Spleen (tissue), 11 donors: ENCODE data around the gene PACSIN3. TPM values are rescaled to one million over a fixed set of nuclear protein-coding genes. Genes with fewer than 3 reads are reported as not detected.

ENCODE experiments used
- DNase-seq: peaks from one replicate; pipeline ENCODE4 v3.0.0-alpha.2; 2020
- H3K27ac ChIP-seq, 8 donors: fragments of 200-600 bp; sonication (generic) in 7 of 8; 1 replicate in 4 of 8; 2 replicates in 4 of 8; pipeline versions ENCODE4 v1.5.0 to v1.8.0; 2016 to 2021; ENCODE audit warnings: inconsistent platforms in 4 of 8, mild to moderate bottlenecking in 4 of 8, moderate library complexity in 1 of 8
- H3K27me3 ChIP-seq, 7 donors: fragments of 200-600 bp; sonication (generic) in 6 of 7; replicated peaks in 1 of 7; 1 replicate in 4 of 7; 2 replicates in 3 of 7; pipeline versions ENCODE4 v1.5.0 to v1.8.0; 2016 to 2021; ENCODE audit warnings: inconsistent platforms in 3 of 7, mild to moderate bottlenecking in 1 of 7
- H3K36me3 ChIP-seq, 6 donors: fragments of 200-600 bp; sonication (generic) in 5 of 6; 1 replicate in 4 of 6; 2 replicates in 2 of 6; pipeline versions ENCODE4 v1.5.0 to v1.8.0; 2016 to 2021; ENCODE audit warnings: inconsistent platforms in 2 of 6
- H3K4me1 ChIP-seq, 6 donors: fragments of 200-600 bp; sonication (generic) in 5 of 6; 1 replicate in 3 of 6; 2 replicates in 3 of 6; pipeline versions ENCODE4 v1.5.0 to v1.8.0; 2016 to 2021; ENCODE audit warnings: inconsistent platforms in 3 of 6
- H3K4me3 ChIP-seq, 8 donors: fragments of 200-600 bp; sonication (generic) in 7 of 8; 1 replicate in 4 of 8; 2 replicates in 4 of 8; pipeline versions ENCODE4 v1.5.0 to v1.8.0; 2016 to 2021; ENCODE audit warnings: inconsistent platforms in 4 of 8, mild to moderate bottlenecking in 4 of 8, moderate library complexity in 2 of 8
- H3K9me3 ChIP-seq, 8 donors: fragments of 200-600 bp; sonication (generic) in 7 of 8; 1 replicate in 4 of 8; 2 replicates in 4 of 8; pipeline versions ENCODE4 v1.5.0 to v1.8.0; 2016 to 2021; ENCODE audit warnings: inconsistent platforms in 4 of 8
- POLR2A ChIP-seq, 3 donors: fragments of 450-650 bp; IDR thresholded peaks; one replicate each; pipeline ENCODE4 v1.5.1; 2017; ENCODE audit warnings: antibody characterized with exemption in 3 of 3, mild to moderate bottlenecking in 1 of 3
- POLR2AphosphoS5 ChIP-seq, 3 donors: sonication (generic); formaldehyde crosslinking; IDR thresholded peaks; one replicate each; pipeline ENCODE4 v1.5.1; 2017; ENCODE audit warnings: antibody characterized with exemption in 3 of 3
- WGBS, 5 donors: extraction: QIAGEN DNeasy Blood & Tissue Kit in 3 of 5; methylation state at CpG; one replicate each; pipeline versions ENCODE4 v1.1.5 to v1.1.7; 2013 to 2018; 5-methylcytosine and 5-hydroxymethylcytosine counted together
- intact Hi-C: fragments of 100-400 bp; cut with DNase I; formaldehyde crosslinking; loops from one replicate; pipeline ENCODE4 v1.15.0; 2023; ENCODE audit warnings: low total_unique reads
- polyA plus RNA-seq, 3 donors: library from polyadenylated mRNA; stranded (reverse); fragments of 200-250 nt; gene quantifications; one replicate each; pipeline ENCODE4 v1.2.1, GENCODE V29; 2013
- total RNA-seq, 7 donors: library from RNA; depleted of rRNA in 3 of 7; stranded (reverse); fragments of >200 nt in 3 of 7; fragmentation: NEBNext Ultra II Directional in 4 of 7; extraction: Animal tissue kit (Norgen Biotek cat#: 25700) in 4 of 7; gene quantifications; one replicate each; pipeline versions ENCODE4 v1.1.0 to v1.2.1, GENCODE V29; 2016 to 2021
- TF ChIP-seq, protein P1 (sequence below), 11 experiments: fragments of 200-600 bp in 7 of 11; fragments of 450-650 bp in 4 of 11; sonication (generic) in 4 of 11; IDR thresholded peaks in 8 of 11; conservative IDR thresholded peaks in 3 of 11; 1 replicate in 7 of 11; 2 replicates in 4 of 11; pipeline versions ENCODE4 v1.4.0 to v1.8.0; 2016 to 2021; ENCODE audit warnings: antibody characterized with exemption in 11 of 11, inconsistent platforms in 4 of 11, mild to moderate bottlenecking in 1 of 11
- donor health status: healthy with polysubstance abuse.
- donor health status: DM: no; HTN: no; CAD: no; lungs with moderate emphysema.
- donor health status: DM: no; HTN: no; CAD: no.
- donor health status: Bipolar disorder and iron deficiency.
- donor health status: healthy.
- donor health status: DM: no; HTN: no; CAD: no.
- donor health status: DM: yes; HTN: yes; CAD: no.

Gene PACSIN3
- total and polyA plus RNA-seq, 10 donors = 1.2 to 13.0 (median 3.1) TPM

- Histone ChIP-seq H3K4me1 (peaks cover under 1 to 52% (median 26%) of the 10 kb centered on the region in 6 donors), H3K27ac (no peak overlapping the region), H3K4me3 (no peak overlapping the region), H3K36me3 (peaks cover 0 to 45% (median 8%) of the 10 kb centered on the region in 6 donors), H3K27me3 (no peaks in the 10 kb centered on the region), H3K9me3 (no peaks in the 10 kb centered on the region)
- no peak for DNase-seq
- TF ChIP-seq POLR2A (IDR thresholded peaks at IDR 0.05) (no peak), POLR2AphosphoS5 (IDR thresholded peaks at IDR 0.05) (no peak)
- WGBS, 5 donors = 65 to 81% (median 78%) methylated on average over 5 of the region's 5 CpGs
- intact Hi-C loops = no loop called here
These were observed 28.0 kb downstream of the PACSIN3 start for GRCh38 chr11:47158242-47158641.

GRCh38 chr11:47157805-47158204, 28.4 kb downstream of the PACSIN3 start:
- no peak overlapping the region for H3K4me3 ChIP-seq
- peaks cover 0 to 40% (median 7%) of the 10 kb centered on the region in 6 donors for H3K36me3 ChIP-seq
- no peak for DNase-seq
- no peak overlapping the region for H3K27ac ChIP-seq
- WGBS, 5 donors = 83 to 94% (median 89%) methylated on average over 7 to 8 of the region's 8 CpGs
- H3K4me1 ChIP-seq = peaks cover 5 to 55% (median 30%) of the 10 kb centered on the region in 6 donors
- TF ChIP-seq, protein P1, sequence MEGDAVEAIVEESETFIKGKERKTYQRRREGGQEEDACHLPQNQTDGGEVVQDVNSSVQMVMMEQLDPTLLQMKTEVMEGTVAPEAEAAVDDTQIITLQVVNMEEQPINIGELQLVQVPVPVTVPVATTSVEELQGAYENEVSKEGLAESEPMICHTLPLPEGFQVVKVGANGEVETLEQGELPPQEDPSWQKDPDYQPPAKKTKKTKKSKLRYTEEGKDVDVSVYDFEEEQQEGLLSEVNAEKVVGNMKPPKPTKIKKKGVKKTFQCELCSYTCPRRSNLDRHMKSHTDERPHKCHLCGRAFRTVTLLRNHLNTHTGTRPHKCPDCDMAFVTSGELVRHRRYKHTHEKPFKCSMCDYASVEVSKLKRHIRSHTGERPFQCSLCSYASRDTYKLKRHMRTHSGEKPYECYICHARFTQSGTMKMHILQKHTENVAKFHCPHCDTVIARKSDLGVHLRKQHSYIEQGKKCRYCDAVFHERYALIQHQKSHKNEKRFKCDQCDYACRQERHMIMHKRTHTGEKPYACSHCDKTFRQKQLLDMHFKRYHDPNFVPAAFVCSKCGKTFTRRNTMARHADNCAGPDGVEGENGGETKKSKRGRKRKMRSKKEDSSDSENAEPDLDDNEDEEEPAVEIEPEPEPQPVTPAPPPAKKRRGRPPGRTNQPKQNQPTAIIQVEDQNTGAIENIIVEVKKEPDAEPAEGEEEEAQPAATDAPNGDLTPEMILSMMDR (IDR thresholded peaks at IDR 0.05 in 8 of 11, conservative IDR thresholded peaks at IDR 0.05 in 3 of 11) = no peak
- TF ChIP-seq POLR2AphosphoS5 (IDR thresholded peaks at IDR 0.05) = no peak
- TF ChIP-seq POLR2A (IDR thresholded peaks at IDR 0.05) = no peak
- no peaks in the 10 kb centered on the region for H3K27me3 ChIP-seq
- intact Hi-C loops = no loop called here
- no peaks in the 10 kb centered on the region for H3K9me3 ChIP-seq

DNA sequence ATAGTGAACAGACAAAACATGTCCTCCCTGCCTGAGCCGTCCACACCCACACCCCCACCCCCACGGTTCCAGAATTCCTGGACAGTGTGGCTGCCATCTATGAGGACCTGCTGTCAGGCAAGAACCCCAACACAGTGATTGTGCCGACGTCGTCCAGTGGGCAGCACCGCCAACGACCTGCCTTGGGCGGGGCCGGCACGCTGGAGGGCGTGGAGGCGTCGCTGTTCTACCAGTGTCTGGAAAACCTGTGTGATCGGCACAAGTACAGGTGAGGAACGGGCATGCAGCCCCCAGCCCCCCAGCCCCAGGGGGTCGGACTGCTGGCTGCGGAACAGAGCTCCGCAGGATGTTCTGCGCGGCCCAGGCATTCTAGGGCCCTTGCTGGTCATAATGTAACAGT, 29.3 kb downstream of the PACSIN3 start:
- no peak overlapping the region for H3K27ac ChIP-seq
- H3K4me1 ChIP-seq = peaks cover 8 to 55% (median 32%) of the 10 kb centered on the region in 6 donors
- TF ChIP-seq, protein P1 (IDR thresholded peaks at IDR 0.05 in 8 of 11, conservative IDR thresholded peaks at IDR 0.05 in 3 of 11) = no peak
- peak in 2 of 3 donors; percentile 31 to 64 for TF ChIP-seq POLR2AphosphoS5 (IDR thresholded peaks at IDR 0.05)
- peaks cover 0 to 33% (median 4%) of the 10 kb centered on the region in 6 donors for H3K36me3 ChIP-seq
- no peak for DNase-seq
- no peaks in the 10 kb centered on the region for H3K27me3 ChIP-seq
- intact Hi-C loops = no loop called here
- no peak overlapping the region for H3K4me3 ChIP-seq
- 87 to 95% (median 93%) methylated on average over 8 to 20 of the region's 20 CpGs for WGBS, 5 donors
- H3K9me3 ChIP-seq = no peaks in the 10 kb centered on the region

GRCh38 chr11:47156333-47156732, 29.9 kb downstream of the PACSIN3 start:
- WGBS, 5 donors = 88 to 92% (median 91%) methylated on average over 6 of the region's 6 CpGs
- Histone ChIP-seq H3K9me3 (no peaks in the 10 kb centered on the region), H3K27ac (no peak overlapping the region), H3K4me3 (no peak overlapping the region), H3K4me1 (peaks cover 8 to 50% (median 30%) of the 10 kb centered on the region in 6 donors), H3K27me3 (no peaks in the 10 kb centered on the region), H3K36me3 (peaks cover 0 to 30% (median 4%) of the 10 kb centered on the region in 6 donors)
- DNase-seq = no peak
- TF ChIP-seq, protein P1 (IDR thresholded peaks at IDR 0.05 in 8 of 11, conservative IDR thresholded peaks at IDR 0.05 in 3 of 11) = no peak
- TF ChIP-seq POLR2AphosphoS5 (IDR thresholded peaks at IDR 0.05) (no peak), POLR2A (IDR thresholded peaks at IDR 0.05) (no peak)
- intact Hi-C loops = no loop called here
